ENCODE results near the gene C16orf74.

GRCh38 chr16:85774811-85775210, 23.9 kb upstream of the C16orf74 start:
- TF ChIP-seq POLR2AphosphoS5 (IDR thresholded peaks at IDR 0.05; ENCODE audit: borderline replicate concordance, low read depth, low read length), result no peak
- TF ChIP-seq EZH2 (IDR thresholded peaks at IDR 0.05), result no peak
- TF ChIP-seq FOXP2 (optimal IDR thresholded peaks at IDR 0.05; ENCODE audit: control extremely low read depth, extremely low read length, insufficient read depth), result no peak

Measured in SK-N-MC (cell line).